HEK293 (cell line): ENCODE results near the gene FPR1.

Source experiments
- CTCF ChIA-PET: fragments of 350-600 bp; formaldehyde crosslinking; extraction: SDS; loops from one replicate; lab custom pipeline; 2021; ENCODE audit warnings: antibody characterized with exemption; lab: Yijun Ruan, JAX
- POLR2A ChIA-PET: fragments of 300-600 bp; formaldehyde crosslinking; extraction: SDS; loops from one replicate; lab custom pipeline; 2020; ENCODE audit warnings: antibody characterized with exemption, inconsistent platforms; lab: Yijun Ruan, JAX
- H3K27ac ChIP-seq: fragments of 200-500 bp; sonication (Bioruptor generic); 2 replicates; pipeline ENCODE4 v1.5.1; 2014; ENCODE audit warnings: low read depth, low read length, control low read depth, inconsistent platforms; ENCODE audit errors: extremely low read depth
- H3K36me3 ChIP-seq, 2 experiments: fragments of 200-500 bp in 1 of 2; sonication (Bioruptor generic) in 1 of 2; 1 replicate in 1 of 2; 2 replicates in 1 of 2; pipeline ENCODE4 v1.5.1; 2014 to 2017; ENCODE audit warnings: inconsistent platforms in 2 of 2, low read length in 2 of 2; ENCODE audit not compliant: control insufficient read depth in 2 of 2, insufficient read depth in 1 of 2
- H3K4me1 ChIP-seq: fragments of 200-500 bp; sonication (Bioruptor generic); 2 replicates; pipeline ENCODE4 v1.5.1; 2014; ENCODE audit warnings: mild to moderate bottlenecking, low read length, inconsistent platforms; ENCODE audit not compliant: control insufficient read depth, insufficient read depth
- H3K4me3 ChIP-seq: 2 replicates; pipeline ENCODE4 v1.5.1; 2011; ENCODE audit warnings: low read depth, mild to moderate bottlenecking, control low read depth, low read length, moderate library complexity
- H3K9me3 ChIP-seq: fragments of 200-500 bp; sonication (Bioruptor generic); 2 replicates; pipeline ENCODE4 v1.5.1; 2014; ENCODE audit warnings: low read depth, low read length, inconsistent platforms; ENCODE audit not compliant: control insufficient read depth, insufficient read depth
- GLIS2 ChIP-seq: fragments of 450-650 bp; formaldehyde crosslinking; IDR thresholded peaks from 2 replicates; pipeline ENCODE4 v1.5.1; 2016; ENCODE audit warnings: missing biosample characterization, missing genetic modification characterization
- HOXC10 ChIP-seq: sonication (generic); formaldehyde crosslinking; IDR thresholded peaks from 2 replicates; pipeline ENCODE4 v1.8.1; 2023; ENCODE audit warnings: mild to moderate bottlenecking, missing genetic modification reagents
- MEIS1 ChIP-seq: sonication (generic); formaldehyde crosslinking; IDR thresholded peaks from 2 replicates; pipeline ENCODE4 v1.8.1; 2022; ENCODE audit warnings: missing genetic modification reagents, mild to moderate bottlenecking, borderline replicate concordance
- OSR2 ChIP-seq: fragments of 450-650 bp; formaldehyde crosslinking; IDR thresholded peaks from 2 replicates; pipeline ENCODE4 v1.5.1; 2016; ENCODE audit warnings: missing biosample characterization, missing genetic modification characterization
- PRDM1 ChIP-seq: fragments of 450-650 bp; formaldehyde crosslinking; IDR thresholded peaks from 2 replicates; pipeline ENCODE4; 2016; ENCODE audit warnings: missing biosample characterization, missing genetic modification characterization
- SCRT2 ChIP-seq: fragments of 450-650 bp; formaldehyde crosslinking; IDR thresholded peaks from 2 replicates; pipeline ENCODE4 v1.5.1; 2016; ENCODE audit warnings: missing biosample characterization, missing genetic modification characterization
- SETDB1 ChIP-seq: IDR thresholded peaks from one replicate; pipeline ENCODE4 v1.6.1; 2017; ENCODE audit warnings: mild to moderate bottlenecking, low read length, moderate library complexity, mixed read lengths; ENCODE audit not compliant: insufficient read length
- TCF7L2 ChIP-seq: IDR thresholded peaks from 2 replicates; pipeline ENCODE4 v1.6.1; 2011; ENCODE audit warnings: low read depth, mild to moderate bottlenecking, inconsistent platforms, low read length, moderate library complexity, borderline replicate concordance
- YY1 ChIP-seq: fragments of 450-650 bp; formaldehyde crosslinking; IDR thresholded peaks from 2 replicates; pipeline ENCODE4 v1.5.1; 2018; ENCODE audit warnings: missing biosample characterization, missing genetic modification characterization
- YY2 ChIP-seq: fragments of 450-650 bp; formaldehyde crosslinking; IDR thresholded peaks from 2 replicates; pipeline ENCODE4 v1.5.1; 2016; ENCODE audit warnings: missing biosample characterization, missing genetic modification characterization
- ZBTB1 ChIP-seq: fragments of 450-650 bp; formaldehyde crosslinking; IDR thresholded peaks from 2 replicates; pipeline ENCODE4 v1.5.1; 2016; ENCODE audit warnings: missing biosample characterization, missing genetic modification characterization
- ZBTB21 ChIP-seq: fragments of 450-650 bp; formaldehyde crosslinking; IDR thresholded peaks from 2 replicates; pipeline ENCODE4 v1.5.1; 2017; ENCODE audit warnings: missing biosample characterization, missing genetic modification characterization
- ZNF155 ChIP-seq: fragments of 450-650 bp; formaldehyde crosslinking; IDR thresholded peaks from 2 replicates; pipeline ENCODE4 v1.5.1; 2016; ENCODE audit warnings: missing biosample characterization, missing genetic modification characterization
- ZNF19 ChIP-seq: fragments of 450-650 bp; formaldehyde crosslinking; IDR thresholded peaks from 2 replicates; pipeline ENCODE4; 2016; ENCODE audit warnings: missing biosample characterization, missing genetic modification characterization, low read depth
- ZNF2 ChIP-seq: fragments of 450-650 bp; formaldehyde crosslinking; IDR thresholded peaks from 2 replicates; pipeline ENCODE4 v1.5.1; 2016; ENCODE audit warnings: missing biosample characterization, missing genetic modification characterization
- ZNF24 ChIP-seq: fragments of 450-650 bp; formaldehyde crosslinking; IDR thresholded peaks from 2 replicates; pipeline ENCODE4 v1.5.1; 2016; ENCODE audit warnings: missing biosample characterization, missing genetic modification characterization
- ZNF324 ChIP-seq: fragments of 450-650 bp; formaldehyde crosslinking; IDR thresholded peaks from 2 replicates; pipeline ENCODE4 v1.5.1; 2016; ENCODE audit warnings: missing biosample characterization, missing genetic modification characterization
- ZNF354C ChIP-seq: fragments of 450-650 bp; formaldehyde crosslinking; IDR thresholded peaks from 2 replicates; pipeline ENCODE4 v1.5.1; 2016; ENCODE audit warnings: missing biosample characterization, missing genetic modification characterization, low read depth, borderline replicate concordance
- ZNF426 ChIP-seq: fragments of 450-650 bp; formaldehyde crosslinking; IDR thresholded peaks from 2 replicates; pipeline ENCODE4 v1.5.1; 2017; ENCODE audit warnings: missing biosample characterization, missing genetic modification characterization, mild to moderate bottlenecking, inconsistent platforms, moderate library complexity
- ZNF473 ChIP-seq: fragments of 450-650 bp; formaldehyde crosslinking; IDR thresholded peaks from 2 replicates; pipeline ENCODE4 v1.5.1; 2017; ENCODE audit warnings: missing biosample characterization, missing genetic modification characterization
- ZNF510 ChIP-seq: fragments of 450-650 bp; formaldehyde crosslinking; IDR thresholded peaks from 2 replicates; pipeline ENCODE4 v1.5.1; 2018; ENCODE audit warnings: mild to moderate bottlenecking, missing genetic modification characterization, missing biosample characterization; ENCODE audit not compliant: insufficient replicate concordance
- ZNF747 ChIP-seq: fragments of 450-650 bp; formaldehyde crosslinking; IDR thresholded peaks from 2 replicates; pipeline ENCODE4 v1.5.1; 2016; ENCODE audit warnings: missing biosample characterization, missing genetic modification characterization
- ZNF768 ChIP-seq: fragments of 450-650 bp; formaldehyde crosslinking; IDR thresholded peaks from 2 replicates; pipeline ENCODE4 v1.5.1; 2018; ENCODE audit warnings: missing biosample characterization, mild to moderate bottlenecking, missing genetic modification characterization
- ZSCAN23 ChIP-seq: fragments of 450-650 bp; formaldehyde crosslinking; IDR thresholded peaks from 2 replicates; pipeline ENCODE4 v1.5.1; 2016; ENCODE audit warnings: missing biosample characterization, missing genetic modification characterization
- TF ChIP-seq, protein P1 (sequence below): fragments of 450-650 bp; formaldehyde crosslinking; IDR thresholded peaks from 2 replicates; pipeline ENCODE4 v1.5.1; 2016; ENCODE audit warnings: missing biosample characterization, missing genetic modification characterization
- TF ChIP-seq, protein P2 (sequence below): fragments of 450-650 bp; formaldehyde crosslinking; IDR thresholded peaks from 2 replicates; pipeline ENCODE4 v1.5.1; 2016; ENCODE audit warnings: missing biosample characterization, missing genetic modification characterization
- TF ChIP-seq, protein P3 (sequence below): fragments of 450-650 bp; formaldehyde crosslinking; IDR thresholded peaks from 2 replicates; pipeline ENCODE4 v1.5.1; 2016; ENCODE audit warnings: missing biosample characterization, missing genetic modification characterization

Gene FPR1

DNA sequence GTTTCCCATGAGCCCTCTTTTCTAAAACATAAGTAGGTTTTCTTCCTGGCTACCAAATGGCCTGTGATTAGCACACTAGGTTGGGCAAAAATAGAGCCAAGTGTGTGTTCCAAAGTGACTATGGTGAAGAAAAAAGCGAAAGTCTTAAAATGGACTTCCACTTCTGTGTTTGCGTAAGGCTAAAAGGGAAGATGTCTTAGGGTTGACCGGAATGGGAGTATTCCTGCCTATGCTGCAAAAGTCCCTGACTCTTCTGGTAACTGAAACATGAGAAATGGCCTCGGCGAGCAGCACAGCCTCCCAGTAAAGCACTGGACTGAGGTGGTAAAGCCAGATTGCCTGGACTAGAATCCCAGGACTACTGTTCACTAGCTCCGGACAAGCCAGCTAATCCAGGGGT, 2.4 kb upstream of the FPR1 start:
- TF ChIP-seq, protein P1, sequence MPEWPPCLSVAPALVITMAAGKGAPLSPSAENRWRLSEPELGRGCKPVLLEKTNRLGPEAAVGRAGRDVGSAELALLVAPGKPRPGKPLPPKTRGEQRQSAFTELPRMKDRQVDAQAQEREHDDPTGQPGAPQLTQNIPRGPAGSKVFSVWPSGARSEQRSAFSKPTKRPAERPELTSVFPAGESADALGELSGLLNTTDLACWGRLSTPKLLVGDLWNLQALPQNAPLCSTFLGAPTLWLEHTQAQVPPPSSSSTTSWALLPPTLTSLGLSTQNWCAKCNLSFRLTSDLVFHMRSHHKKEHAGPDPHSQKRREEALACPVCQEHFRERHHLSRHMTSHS (tag by site-specific recombination), result no peak
- no peak for TF ChIP-seq ZNF155 (tag by site-specific recombination)
- TF ChIP-seq, protein P2, sequence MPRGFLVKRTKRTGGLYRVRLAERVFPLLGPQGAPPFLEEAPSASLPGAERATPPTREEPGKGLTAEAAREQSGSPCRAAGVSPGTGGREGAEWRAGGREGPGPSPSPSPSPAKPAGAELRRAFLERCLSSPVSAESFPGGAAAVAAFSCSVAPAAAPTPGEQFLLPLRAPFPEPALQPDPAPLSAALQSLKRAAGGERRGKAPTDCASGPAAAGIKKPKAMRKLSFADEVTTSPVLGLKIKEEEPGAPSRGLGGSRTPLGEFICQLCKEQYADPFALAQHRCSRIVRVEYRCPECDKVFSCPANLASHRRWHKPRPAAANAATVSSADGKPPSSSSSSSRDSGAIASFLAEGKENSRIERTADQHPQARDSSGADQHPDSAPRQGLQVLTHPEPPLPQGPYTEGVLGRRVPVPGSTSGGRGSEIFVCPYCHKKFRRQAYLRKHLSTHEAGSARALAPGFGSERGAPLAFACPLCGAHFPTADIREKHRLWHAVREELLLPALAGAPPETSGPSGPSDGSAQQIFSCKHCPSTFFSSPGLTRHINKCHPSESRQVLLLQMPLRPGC, result no peak
- no peak overlapping the region for H3K27ac ChIP-seq
- CTCF ChIA-PET, result interaction anchor here (0.6 to 2.1 kb wide), 2 partner anchors 24 to 99 kb away, joined by 3 to 8 read pairs; no protein-coding TSS in a partner anchor

DNA sequence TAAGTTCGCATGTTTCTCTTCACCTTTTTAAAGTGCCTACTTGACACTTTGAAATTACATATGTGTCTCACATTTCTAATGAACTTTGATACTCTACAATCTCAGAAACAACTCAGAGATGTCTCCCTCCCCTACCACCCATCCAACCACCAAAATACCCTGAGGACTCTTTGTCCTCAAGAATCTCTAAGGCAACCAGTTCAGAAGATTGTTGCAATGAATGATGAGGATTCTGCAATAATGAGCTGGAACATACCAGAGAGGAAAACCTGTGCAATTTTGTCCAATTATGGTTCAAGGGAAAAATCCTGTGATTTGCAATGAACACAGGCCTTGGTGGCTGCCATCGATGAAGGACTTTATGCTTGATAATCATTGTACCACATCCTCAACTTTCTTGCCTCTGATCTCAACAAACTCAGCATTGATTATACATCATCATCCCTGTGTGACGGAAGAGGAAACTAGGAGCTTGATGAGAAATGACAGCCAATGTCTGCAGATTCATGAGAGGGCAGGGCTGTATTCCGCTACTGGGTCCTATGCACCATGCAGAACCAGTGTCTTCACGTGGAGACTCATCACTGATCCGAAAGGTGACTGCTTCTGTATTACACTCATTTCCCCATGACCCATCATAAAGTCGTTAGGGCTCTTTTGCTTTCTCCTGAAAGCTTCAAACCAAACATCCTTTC, 1.1 kb downstream of the FPR1 start:
- POLR2A ChIA-PET, result no interaction called here

More for the DNA sequence above, 2.4 kb upstream of the FPR1 start:
- POLR2A ChIA-PET, result no interaction called here
- no peak overlapping the region for H3K4me3 ChIP-seq
- no peaks in the 10 kb centered on the region for H3K36me3 ChIP-seq
- H3K9me3 ChIP-seq, result no peaks in the 10 kb centered on the region
- H3K4me1 ChIP-seq, result no peaks in the 10 kb centered on the region

DNA sequence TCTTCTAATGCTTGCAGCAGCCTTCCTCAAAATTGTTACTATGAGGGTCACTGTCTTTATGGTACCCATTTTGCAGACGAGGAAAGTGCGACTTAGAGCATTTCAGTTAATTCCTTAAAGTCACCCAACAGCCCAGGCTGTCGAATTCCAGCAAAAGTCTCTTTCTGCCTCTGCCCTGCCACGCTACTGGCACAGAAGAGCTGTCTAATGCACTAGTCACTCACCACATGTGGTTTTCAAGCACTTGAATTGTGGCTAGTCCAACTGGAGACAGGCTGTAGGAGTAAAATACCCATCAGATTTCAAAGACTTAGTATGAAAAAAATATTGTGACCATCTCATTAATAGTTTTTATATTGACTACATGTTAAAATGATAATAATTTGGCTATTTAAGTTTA, 1.7 kb downstream of the FPR1 start:
- H3K4me3 ChIP-seq, result no peak overlapping the region
- POLR2A ChIA-PET, result no interaction called here
- H3K9me3 ChIP-seq, result no peaks in the 10 kb centered on the region; the same call in 1 of the 2 replicates
- TF ChIP-seq ZNF510 (tag by site-specific recombination) (no peak), ZNF324 (no peak), SETDB1 (no peak), ZNF2 (tag by site-specific recombination) (no peak), ZBTB1 (tag by site-specific recombination) (no peak), ZNF19 (tag by site-specific recombination) (no peak), TCF7L2 (no peak)
- TF ChIP-seq, protein P1 (tag by site-specific recombination), result no peak
- H3K27ac ChIP-seq, result no peak overlapping the region
- H3K4me1 ChIP-seq, result no peaks in the 10 kb centered on the region
- H3K36me3 ChIP-seq, result no peaks in the 10 kb centered on the region
- CTCF ChIA-PET, result interaction anchor here (1.1 to 1.2 kb wide), 2 partner anchors 28 to 74 kb away, joined by 4 to 5 read pairs; no protein-coding TSS in a partner anchor

More for the DNA sequence above, 1.1 kb downstream of the FPR1 start:
- TF ChIP-seq, protein P3, sequence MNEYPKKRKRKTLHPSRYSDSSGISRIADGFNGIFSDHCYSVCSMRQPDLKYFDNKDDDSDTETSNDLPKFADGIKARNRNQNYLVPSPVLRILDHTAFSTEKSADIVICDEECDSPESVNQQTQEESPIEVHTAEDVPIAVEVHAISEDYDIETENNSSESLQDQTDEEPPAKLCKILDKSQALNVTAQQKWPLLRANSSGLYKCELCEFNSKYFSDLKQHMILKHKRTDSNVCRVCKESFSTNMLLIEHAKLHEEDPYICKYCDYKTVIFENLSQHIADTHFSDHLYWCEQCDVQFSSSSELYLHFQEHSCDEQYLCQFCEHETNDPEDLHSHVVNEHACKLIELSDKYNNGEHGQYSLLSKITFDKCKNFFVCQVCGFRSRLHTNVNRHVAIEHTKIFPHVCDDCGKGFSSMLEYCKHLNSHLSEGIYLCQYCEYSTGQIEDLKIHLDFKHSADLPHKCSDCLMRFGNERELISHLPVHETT, result no peak
- no peak for TF ChIP-seq ZBTB21 (tag by site-specific recombination)
- no peak for TF ChIP-seq ZNF426 (tag by site-specific recombination)
- no peak for TF ChIP-seq ZNF747 (tag by site-specific recombination)
- no peak for TF ChIP-seq ZSCAN23 (tag by site-specific recombination)
- no peak for TF ChIP-seq YY1
- TF ChIP-seq ZBTB1 (tag by site-specific recombination), result no peak
- no peak for TF ChIP-seq ZNF768
- TF ChIP-seq ZNF354C (tag by site-specific recombination), result no peak
- no peak for TF ChIP-seq HOXC10
- no peak for TF ChIP-seq GLIS2 (tag by site-specific recombination)
- no peak for TF ChIP-seq SCRT2
- no peak for TF ChIP-seq OSR2 (tag by site-specific recombination)
- TF ChIP-seq YY2 (tag by site-specific recombination), result no peak
- no peak for TF ChIP-seq ZNF24 (tag by site-specific recombination)
- TF ChIP-seq PRDM1 (tag by site-specific recombination), result no peak
- no peak for TF ChIP-seq MEIS1 (CRISPR knock-in tag)
- TF ChIP-seq ZNF473 (tag by site-specific recombination), result no peak
- CTCF ChIA-PET, result interaction anchor here (1.2 kb wide), 1 partner anchor 27 kb away, joined by 4 read pairs; no protein-coding TSS in a partner anchor
- Histone ChIP-seq H3K36me3 (no peaks in the 10 kb centered on the region), H3K4me1 (no peaks in the 10 kb centered on the region), H3K4me3 (no peak overlapping the region), H3K27ac (no peak overlapping the region), H3K9me3 (no peaks in the 10 kb centered on the region; the same call in 1 of the 2 replicates)
